Stimulated activated CD4-positive, alpha-beta T cell treated with anti-CD3 and anti-CD28 coated beads, Interleukin-2, amount 100 ng/mL, for 24 hours (primary cell): ENCODE data around the gene RPL34.
A peak's percentile ranks its signal among the peaks of the same experiment; 100 is the strongest.
"Not testable (repeated sequence)": the region's sequence is repeated elsewhere in the genome, so short reads cannot be mapped to it uniquely, and the experiment has no call there.

ENCODE experiments used
- DNase-seq, 2 donors: peaks; one replicate each; pipeline ENCODE4 v3.0.0-alpha.2; 2020

Gene RPL34

GRCh38 chr4:108620101-108620932, at the start of gene RPL34:
Gene RPL34 (plus strand): TSS chr4:108620576. CDS start chr4:108621960, 1,384 bp downstream.
- DNase-seq, result peak; percentile 97 to 98

GRCh38 chr4:108570993-108571569, 49.3 kb upstream of the RPL34 start:
- DNase-seq, result no peak

GRCh38 chr4:108574402-108574801, 46.0 kb upstream of the RPL34 start:
- DNase-seq, result no peak

GRCh38 chr4:108581083-108581482, 39.3 kb upstream of the RPL34 start:
- no peak for DNase-seq

GRCh38 chr4:108586778-108587177, 33.6 kb upstream of the RPL34 start:
- DNase-seq, result no peak

- no peak for DNase-seq
Measured at GRCh38 chr4:108588878-108589277, 31.5 kb upstream of the RPL34 start.

- DNase-seq, result no peak
Measured at GRCh38 chr4:108589961-108590360, 30.4 kb upstream of the RPL34 start.

- DNase-seq, result no peak
Measured at GRCh38 chr4:108590776-108591175, 29.6 kb upstream of the RPL34 start.

GRCh38 chr4:108592674-108592986, 27.7 kb upstream of the RPL34 start:
- DNase-seq, result no peak

- DNase-seq, result not testable (repeated sequence)
Measured at GRCh38 chr4:108594296-108594695, 26.1 kb upstream of the RPL34 start.

- no peak for DNase-seq
Measured at GRCh38 chr4:108596344-108596743, 24.0 kb upstream of the RPL34 start.

- DNase-seq, result no peak
Measured at GRCh38 chr4:108601106-108601505, 19.3 kb upstream of the RPL34 start.

GRCh38 chr4:108601532-108601931, 18.8 kb upstream of the RPL34 start:
- DNase-seq, result no peak

- no peak for DNase-seq
Measured at GRCh38 chr4:108602163-108602562, 18.2 kb upstream of the RPL34 start.

- DNase-seq, result no peak
Measured at GRCh38 chr4:108607079-108607815, 13.1 kb upstream of the RPL34 start.

- DNase-seq, result no peak
Measured at GRCh38 chr4:108611365-108611764, 9.0 kb upstream of the RPL34 start.

- no peak for DNase-seq
Measured at GRCh38 chr4:108612365-108612764, 8.0 kb upstream of the RPL34 start.

GRCh38 chr4:108619372-108620100, 840 bp upstream of the RPL34 start:
- DNase-seq, result peak in 1 of 2 donors; percentile 49

- DNase-seq, result no peak
Measured at GRCh38 chr4:108620933-108621905, 843 bp downstream of the RPL34 start.

- DNase-seq, result no peak
Measured at GRCh38 chr4:108622022-108622421, 1.6 kb downstream of the RPL34 start.

GRCh38 chr4:108622828-108623227, 2.5 kb downstream of the RPL34 start:
- no peak for DNase-seq
